ENCODE results near the gene KCNJ10.

Gene KCNJ10

GRCh38 chr1:159958719-159959380 is 111.1 kb downstream of the KCNJ10 start:
- TF ChIP-seq ZBTB7A (IDR thresholded peaks at IDR 0.05; ENCODE audit: low read depth): no peak
- TF ChIP-seq TCF12 (IDR thresholded peaks at IDR 0.05; ENCODE audit: low read depth): no peak
- no peak for TF ChIP-seq FOXM1 (IDR thresholded peaks at IDR 0.05; ENCODE audit: borderline replicate concordance, low read depth)
- no peak for TF ChIP-seq REST (IDR thresholded peaks at IDR 0.05; ENCODE audit: low read depth)
- no peak for TF ChIP-seq TEAD4 (IDR thresholded peaks at IDR 0.05)
- TF ChIP-seq MAX (IDR thresholded peaks at IDR 0.05): no peak
- TF ChIP-seq NFIC (IDR thresholded peaks at IDR 0.05): no peak
- no peak for TF ChIP-seq CREB1 (IDR thresholded peaks at IDR 0.05; ENCODE audit: low read depth)
- TF ChIP-seq TAF1 (IDR thresholded peaks at IDR 0.05; ENCODE audit: low read depth): no peak

GRCh38 chr1:159957824-159958268 is 112.1 kb downstream of the KCNJ10 start:
- TF ChIP-seq REST (IDR thresholded peaks at IDR 0.05; ENCODE audit: low read depth): no peak
- TF ChIP-seq TCF12 (IDR thresholded peaks at IDR 0.05; ENCODE audit: low read depth): peak; percentile 67; the same call in 1 of the 2 replicates
- no peak for TF ChIP-seq TAF1 (IDR thresholded peaks at IDR 0.05; ENCODE audit: low read depth)
- no peak for TF ChIP-seq CEBPB (IDR thresholded peaks at IDR 0.05)
- TF ChIP-seq RAD21 (IDR thresholded peaks at IDR 0.05; ENCODE audit: low read depth): no peak
- TF ChIP-seq NFIC (IDR thresholded peaks at IDR 0.05): peak; percentile 92
- peak; percentile 34; the same call in 1 of the 2 replicates for TF ChIP-seq USF1 (IDR thresholded peaks at IDR 0.05)
- TF ChIP-seq YY1 (IDR thresholded peaks at IDR 0.05; ENCODE audit: low read depth): 0 out of 2 replicates have a peak, but pooled peaks have one; percentile 38
- TF ChIP-seq TEAD4 (IDR thresholded peaks at IDR 0.05): no peak
- TF ChIP-seq MAX (IDR thresholded peaks at IDR 0.05): peak; percentile 40; the same call in 1 of the 2 replicates

- TF ChIP-seq FOXM1 (IDR thresholded peaks at IDR 0.05; ENCODE audit: borderline replicate concordance, low read depth) (no peak), ZBTB7A (IDR thresholded peaks at IDR 0.05; ENCODE audit: low read depth) (no peak), USF1 (IDR thresholded peaks at IDR 0.05) (no peak), EP300 (IDR thresholded peaks at IDR 0.05; ENCODE audit: borderline replicate concordance) (no peak), REST (IDR thresholded peaks at IDR 0.05; ENCODE audit: low read depth) (no peak), MAX (IDR thresholded peaks at IDR 0.05) (no peak), CREB1 (IDR thresholded peaks at IDR 0.05; ENCODE audit: low read depth) (no peak), TAF1 (IDR thresholded peaks at IDR 0.05; ENCODE audit: low read depth) (no peak), YY1 (IDR thresholded peaks at IDR 0.05; ENCODE audit: low read depth) (no peak), TEAD4 (IDR thresholded peaks at IDR 0.05) (no peak), EGR1 (IDR thresholded peaks at IDR 0.05) (no peak), RAD21 (IDR thresholded peaks at IDR 0.05; ENCODE audit: low read depth) (no peak), NFIC (IDR thresholded peaks at IDR 0.05) (no peak), CEBPB (IDR thresholded peaks at IDR 0.05) (no peak), TCF12 (IDR thresholded peaks at IDR 0.05; ENCODE audit: low read depth) (no peak)
Measured at GRCh38 chr1:159955456-159955855, 114.5 kb downstream of the KCNJ10 start.
